GM12878 (cell line): ENCODE results near the gene EIF2S1. TPM values are rescaled to one million over a fixed set of nuclear protein-coding genes. Genes with fewer than 3 reads are reported as not detected.

Experiments used
- ATAC-seq: fragments of 200-7000 bp; cut with Tn5 transposase; 3 replicates; pipeline ENCODE4 v1.9.1; 2020; ENCODE audit warnings: mild to moderate bottlenecking, moderate library complexity
- BruUV-seq: library from RNA; stranded (reverse); fragments of 400-500 nt; replicated peaks from 2 replicates; lab custom pipeline; 2021; lab: Mats Ljungman, UMichigan
- CTCF ChIA-PET: fragments of 300-600 bp; sonication (Branson Sonifier 250); formaldehyde crosslinking; extraction: SDS; loops from one replicate; lab custom pipeline; 2021; ENCODE audit warnings: inconsistent platforms; lab: Yijun Ruan, JAX
- POLR2A ChIA-PET: fragments of 350-600 bp; formaldehyde crosslinking; extraction: SDS; loops from one replicate; lab custom pipeline; 2021; ENCODE audit warnings: inconsistent platforms; lab: Charles Lee
- RAD21 ChIA-PET: fragments of 300-600 bp; sonication (Branson Sonifier 250); formaldehyde crosslinking; loops from one replicate; lab custom pipeline; 2023; ENCODE audit warnings: antibody characterized with exemption; ENCODE audit not compliant: unreplicated experiment; lab: Charles Lee
- SMC1A ChIA-PET: fragments of 300-600 bp; sonication (Branson Sonifier 250); formaldehyde crosslinking; loops from one replicate; lab custom pipeline; 2023; ENCODE audit not compliant: unreplicated experiment, uncharacterized antibody; lab: Charles Lee
- DNase-seq: peaks from one replicate; pipeline ENCODE4 v3.0.0-alpha.2; 2011; ENCODE audit warnings: low read depth, low spot score
- FAIRE-seq: peaks from 3 replicates; lab custom pipeline; 2011; peaks lifted over from hg19 to GRCh38; lab: Jason Lieb, UNC
- H2AFZ ChIP-seq: 2 replicates; pipeline ENCODE4 v1.6.0; 2011; ENCODE audit warnings: low read depth, low read length, control low read depth; ENCODE audit not compliant: control insufficient read depth
- H3K27ac ChIP-seq: 2 replicates; pipeline ENCODE4 v1.5.1; 2011; ENCODE audit warnings: control low read depth; ENCODE audit not compliant: control insufficient read depth, insufficient read depth
- H3K27me3 ChIP-seq, 2 experiments: replicated peaks in 1 of 2; 2 replicates each; pipeline versions ENCODE4 v1.6.0 to v1.6.1; 2011; ENCODE audit warnings: low read length in 1 of 2; ENCODE audit not compliant: control insufficient read depth in 2 of 2, insufficient read depth in 2 of 2
- H3K36me3 ChIP-seq, 2 experiments: 2 replicates each; pipeline ENCODE4 v1.5.1; 2011; ENCODE audit warnings: low read length in 1 of 2; ENCODE audit not compliant: control insufficient read depth in 2 of 2, insufficient read depth in 2 of 2
- H3K4me1 ChIP-seq: 2 replicates; pipeline ENCODE4 v1.6.1; 2011; ENCODE audit warnings: mild to moderate bottlenecking, low read length, moderate library complexity, mixed read lengths; ENCODE audit not compliant: control insufficient read depth, insufficient read depth
- H3K4me2 ChIP-seq: 2 replicates; pipeline ENCODE4 v1.6.0; 2011; ENCODE audit warnings: control low read depth; ENCODE audit not compliant: control insufficient read depth, insufficient read depth
- H3K4me3 ChIP-seq: fragments of 200-600 bp; sonication (generic); 2 replicates; pipeline ENCODE4 v1.5.1; 2016
- H3K79me2 ChIP-seq: 2 replicates; pipeline ENCODE4 v1.6.0; 2011; ENCODE audit warnings: low read length; ENCODE audit not compliant: control insufficient read depth, insufficient read depth
- H3K9ac ChIP-seq: 2 replicates; pipeline ENCODE4 v1.8.0; 2011; ENCODE audit warnings: low read length, control low read depth, mixed read lengths; ENCODE audit not compliant: control insufficient read depth, insufficient read depth
- H3K9me3 ChIP-seq: replicated peaks from 3 replicates; pipeline ENCODE4 v1.5.1; 2011; ENCODE audit warnings: mild to moderate bottlenecking, low read length; ENCODE audit not compliant: control insufficient read depth, insufficient read depth
- H4K20me1 ChIP-seq: 2 replicates; pipeline ENCODE4 v1.6.0; 2011; ENCODE audit not compliant: control insufficient read depth, insufficient read depth
- CBX3 ChIP-seq: fragments of 200-600 bp; sonication (generic); IDR thresholded peaks from 2 replicates; pipeline ENCODE4 v1.6.1; 2016; ENCODE audit warnings: low read depth, borderline replicate concordance
- CREM ChIP-seq: IDR thresholded peaks from 2 replicates; pipeline ENCODE4 v1.6.1; 2014; ENCODE audit warnings: antibody characterized with exemption, low read depth
- EED ChIP-seq: sonication (generic); IDR thresholded peaks from 2 replicates; pipeline ENCODE4 v1.6.1; 2016; ENCODE audit warnings: antibody characterized with exemption, low read depth
- GABPA ChIP-seq: IDR thresholded peaks from 2 replicates; pipeline ENCODE4 v1.6.1; 2014; ENCODE audit warnings: antibody characterized with exemption, low read depth, mild to moderate bottlenecking, inconsistent platforms
- KDM1A ChIP-seq: fragments of 200-600 bp; sonication (generic); IDR thresholded peaks from 2 replicates; pipeline ENCODE4 v1.6.1; 2016; ENCODE audit warnings: borderline replicate concordance
- NFYA ChIP-seq: IDR thresholded peaks from 2 replicates; pipeline ENCODE4 v1.6.1; 2011; ENCODE audit warnings: low read depth, mild to moderate bottlenecking, low read length, improper control_type of control experiment, borderline replicate concordance
- NR2C1 ChIP-seq: fragments of 450-650 bp; IDR thresholded peaks from 2 replicates; pipeline ENCODE4 v1.6.1; 2017; ENCODE audit warnings: antibody characterized with exemption, mild to moderate bottlenecking, moderate library complexity
- NRF1 ChIP-seq: conservative IDR thresholded peaks from 2 replicates; pipeline ENCODE4 v1.6.1; 2011; ENCODE audit warnings: mild to moderate bottlenecking, low read depth, low read length, improper control_type of control experiment
- SRF ChIP-seq, 2 experiments: IDR thresholded peaks; 2 replicates each; pipeline ENCODE4 v1.6.1; 2011; ENCODE audit warnings: low read depth in 2 of 2, low read length in 2 of 2, mild to moderate bottlenecking in 1 of 2, moderate library complexity in 1 of 2
- YBX1 ChIP-seq: fragments of 450-650 bp; IDR thresholded peaks from 2 replicates; pipeline ENCODE4 v1.6.1; 2016; ENCODE audit warnings: antibody characterized with exemption
- WGBS: methylation state at CpG from one replicate; pipeline ENCODE4 v1.1.6; 2016; ENCODE audit warnings: low lambda C conversion rate; ENCODE audit not compliant: insufficient replicate concordance, insufficient coverage; ENCODE audit errors: missing lambda C conversion rate; 5-methylcytosine and 5-hydroxymethylcytosine counted together
- in situ Hi-C: fragments of 300-500 bp; cut with MboI; formaldehyde crosslinking; loops from 9 replicates; pipeline ENCODE4 v1.14.3; 2018; ENCODE audit warnings: mixed read lengths
- intact Hi-C: fragments of 100-400 bp; cut with micrococcal nuclease; formaldehyde crosslinking; loops from one replicate; pipeline ENCODE4 v1.14.2; 2022; ENCODE audit not compliant: unreplicated experiment
- polyA plus RNA-seq, 11 experiments: library from polyadenylated mRNA; depleted of rRNA in 4 of 11; unstranded in 6 of 11; stranded (reverse) in 5 of 11; fragments of >200 nt; fragmentation: Nextera tagmentation in 4 of 11; fragmentation: Illumina TruSeq in 1 of 11; extraction: Ambion mirVana in 4 of 11; extraction: Trizol in 1 of 11; gene quantifications; 1 replicate in 1 of 11; 2 replicates in 10 of 11; pipeline versions ENCODE4 v1.2.1 to v1.2.3, GENCODE V29; 2011 to 2016; ENCODE audit warnings: inconsistent platforms in 2 of 11, missing spikeins in 2 of 11, low read depth in 1 of 11
- total RNA-seq, 4 experiments: library from RNA; depleted of rRNA in 3 of 4; stranded (reverse); fragments of >200 nt in 3 of 4; fragmentation: Illumina TruSeq in 1 of 4; extraction: Trizol in 1 of 4; gene quantifications; 2 replicates each; pipeline versions ENCODE4 v1.2.1 to v1.2.3, GENCODE V29; 2013 to 2021
- TF ChIP-seq, protein P1 (sequence below): fragments of 450-650 bp; conservative IDR thresholded peaks from 2 replicates; pipeline ENCODE4 v1.6.1; 2017; ENCODE audit warnings: mild to moderate bottlenecking, moderate library complexity
- TF ChIP-seq, protein P2 (sequence below): fragments of 450-650 bp; IDR thresholded peaks from 2 replicates; pipeline ENCODE4 v1.6.1; 2018; ENCODE audit warnings: borderline replicate concordance, mild to moderate bottlenecking; ENCODE audit not compliant: partially characterized antibody
- TF ChIP-seq, protein P3 (sequence below): fragments of 450-650 bp; IDR thresholded peaks from 2 replicates; pipeline ENCODE4 v1.6.1; 2017; ENCODE audit warnings: mild to moderate bottlenecking, moderate library complexity

EIF2S1 gene
- total and polyA plus RNA-seq, 10 of the 15 experiments (the other 5 are each of a cell fraction or from before 2014, with no cell fraction given) = 155 to 563 (median 262) TPM

DNA sequence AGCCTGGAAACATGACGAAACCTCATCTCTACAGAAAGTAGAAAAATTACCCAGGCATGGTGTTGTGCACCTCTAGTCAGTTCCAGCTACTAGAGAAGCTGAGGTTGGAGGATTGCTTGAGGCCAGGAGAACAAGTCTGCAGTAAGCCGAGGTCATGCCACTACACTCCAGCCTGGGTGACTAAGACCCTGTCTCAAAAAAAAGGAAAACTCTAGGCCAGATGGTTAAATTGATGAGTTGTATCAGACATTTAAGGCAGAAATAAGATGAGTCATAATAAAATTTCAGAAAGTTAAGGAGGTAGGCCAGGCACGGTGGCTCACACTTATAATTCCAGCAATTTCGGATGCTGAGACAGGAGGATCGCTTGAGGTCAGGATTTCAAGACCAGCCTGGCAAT is 10.7 kb downstream of the EIF2S1 start:
- Histone ChIP-seq H3K27me3 (no peaks in the 10 kb centered on the region), H3K4me2 (no peak overlapping the region), H3K36me3 (peaks cover 7 to 31% of the 10 kb centered on the region in 2 experiments), H3K4me1 (no peaks in the 10 kb centered on the region), H2AFZ (no peak overlapping the region), H3K9me3 (no peaks in the 10 kb centered on the region; the same call in 2 of the 3 replicates), H3K9ac (no peak overlapping the region), H4K20me1 (no peaks in the 10 kb centered on the region), H3K79me2 (peaks cover 20% of the 10 kb centered on the region), H3K27ac (no peak overlapping the region), H3K4me3 (no peak overlapping the region)
- intact Hi-C loops (no loop called here), in situ Hi-C loops (no loop called here)
- no peak for ATAC-seq
- WGBS = 73% methylated on average over 5 of the region's 5 CpGs
- ChIA-PET POLR2A (no interaction called here), CTCF (interaction anchor here (1.0 kb wide), 1 partner anchor 11 kb away, joined by 4 read pairs; the partner anchor contains the start of genes ATP6V1D and EIF2S1), RAD21 (no interaction called here), SMC1A (no interaction called here)
- no peak for DNase-seq
- no TSS peak for BruUV-seq
- no peak for FAIRE-seq
- TF ChIP-seq CBX3 = no peak
- TF ChIP-seq NRF1 = no peak
- no peak for TF ChIP-seq NR2C1
- no peak for TF ChIP-seq NFYA
- no peak for TF ChIP-seq EED
- TF ChIP-seq GABPA = no peak
- TF ChIP-seq KDM1A = no peak
- TF ChIP-seq, protein P1, sequence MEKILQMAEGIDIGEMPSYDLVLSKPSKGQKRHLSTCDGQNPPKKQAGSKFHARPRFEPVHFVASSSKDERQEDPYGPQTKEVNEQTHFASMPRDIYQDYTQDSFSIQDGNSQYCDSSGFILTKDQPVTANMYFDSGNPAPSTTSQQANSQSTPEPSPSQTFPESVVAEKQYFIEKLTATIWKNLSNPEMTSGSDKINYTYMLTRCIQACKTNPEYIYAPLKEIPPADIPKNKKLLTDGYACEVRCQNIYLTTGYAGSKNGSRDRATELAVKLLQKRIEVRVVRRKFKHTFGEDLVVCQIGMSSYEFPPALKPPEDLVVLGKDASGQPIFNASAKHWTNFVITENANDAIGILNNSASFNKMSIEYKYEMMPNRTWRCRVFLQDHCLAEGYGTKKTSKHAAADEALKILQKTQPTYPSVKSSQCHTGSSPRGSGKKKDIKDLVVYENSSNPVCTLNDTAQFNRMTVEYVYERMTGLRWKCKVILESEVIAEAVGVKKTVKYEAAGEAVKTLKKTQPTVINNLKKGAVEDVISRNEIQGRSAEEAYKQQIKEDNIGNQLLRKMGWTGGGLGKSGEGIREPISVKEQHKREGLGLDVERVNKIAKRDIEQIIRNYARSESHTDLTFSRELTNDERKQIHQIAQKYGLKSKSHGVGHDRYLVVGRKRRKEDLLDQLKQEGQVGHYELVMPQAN = no peak
- no peak for TF ChIP-seq CREM
- TF ChIP-seq YBX1 = no peak
- TF ChIP-seq, protein P2, sequence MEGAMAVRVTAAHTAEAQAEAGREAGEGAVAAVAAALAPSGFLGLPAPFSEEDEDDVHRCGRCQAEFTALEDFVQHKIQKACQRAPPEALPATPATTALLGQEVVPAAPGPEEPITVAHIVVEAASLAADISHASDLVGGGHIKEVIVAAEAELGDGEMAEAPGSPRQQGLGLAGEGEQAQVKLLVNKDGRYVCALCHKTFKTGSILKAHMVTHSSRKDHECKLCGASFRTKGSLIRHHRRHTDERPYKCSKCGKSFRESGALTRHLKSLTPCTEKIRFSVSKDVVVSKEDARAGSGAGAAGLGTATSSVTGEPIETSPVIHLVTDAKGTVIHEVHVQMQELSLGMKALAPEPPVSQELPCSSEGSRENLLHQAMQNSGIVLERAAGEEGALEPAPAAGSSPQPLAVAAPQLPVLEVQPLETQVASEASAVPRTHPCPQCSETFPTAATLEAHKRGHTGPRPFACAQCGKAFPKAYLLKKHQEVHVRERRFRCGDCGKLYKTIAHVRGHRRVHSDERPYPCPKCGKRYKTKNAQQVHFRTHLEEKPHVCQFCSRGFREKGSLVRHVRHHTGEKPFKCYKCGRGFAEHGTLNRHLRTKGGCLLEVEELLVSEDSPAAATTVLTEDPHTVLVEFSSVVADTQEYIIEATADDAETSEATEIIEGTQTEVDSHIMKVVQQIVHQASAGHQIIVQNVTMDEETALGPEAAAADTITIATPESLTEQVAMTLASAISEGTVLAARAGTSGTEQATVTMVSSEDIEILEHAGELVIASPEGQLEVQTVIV = no peak
- no peak for TF ChIP-seq SRF (IDR thresholded peaks at IDR 0.05; ENCODE audit: low read depth in 2 of 2, low read length in 2 of 2)
- TF ChIP-seq, protein P3, sequence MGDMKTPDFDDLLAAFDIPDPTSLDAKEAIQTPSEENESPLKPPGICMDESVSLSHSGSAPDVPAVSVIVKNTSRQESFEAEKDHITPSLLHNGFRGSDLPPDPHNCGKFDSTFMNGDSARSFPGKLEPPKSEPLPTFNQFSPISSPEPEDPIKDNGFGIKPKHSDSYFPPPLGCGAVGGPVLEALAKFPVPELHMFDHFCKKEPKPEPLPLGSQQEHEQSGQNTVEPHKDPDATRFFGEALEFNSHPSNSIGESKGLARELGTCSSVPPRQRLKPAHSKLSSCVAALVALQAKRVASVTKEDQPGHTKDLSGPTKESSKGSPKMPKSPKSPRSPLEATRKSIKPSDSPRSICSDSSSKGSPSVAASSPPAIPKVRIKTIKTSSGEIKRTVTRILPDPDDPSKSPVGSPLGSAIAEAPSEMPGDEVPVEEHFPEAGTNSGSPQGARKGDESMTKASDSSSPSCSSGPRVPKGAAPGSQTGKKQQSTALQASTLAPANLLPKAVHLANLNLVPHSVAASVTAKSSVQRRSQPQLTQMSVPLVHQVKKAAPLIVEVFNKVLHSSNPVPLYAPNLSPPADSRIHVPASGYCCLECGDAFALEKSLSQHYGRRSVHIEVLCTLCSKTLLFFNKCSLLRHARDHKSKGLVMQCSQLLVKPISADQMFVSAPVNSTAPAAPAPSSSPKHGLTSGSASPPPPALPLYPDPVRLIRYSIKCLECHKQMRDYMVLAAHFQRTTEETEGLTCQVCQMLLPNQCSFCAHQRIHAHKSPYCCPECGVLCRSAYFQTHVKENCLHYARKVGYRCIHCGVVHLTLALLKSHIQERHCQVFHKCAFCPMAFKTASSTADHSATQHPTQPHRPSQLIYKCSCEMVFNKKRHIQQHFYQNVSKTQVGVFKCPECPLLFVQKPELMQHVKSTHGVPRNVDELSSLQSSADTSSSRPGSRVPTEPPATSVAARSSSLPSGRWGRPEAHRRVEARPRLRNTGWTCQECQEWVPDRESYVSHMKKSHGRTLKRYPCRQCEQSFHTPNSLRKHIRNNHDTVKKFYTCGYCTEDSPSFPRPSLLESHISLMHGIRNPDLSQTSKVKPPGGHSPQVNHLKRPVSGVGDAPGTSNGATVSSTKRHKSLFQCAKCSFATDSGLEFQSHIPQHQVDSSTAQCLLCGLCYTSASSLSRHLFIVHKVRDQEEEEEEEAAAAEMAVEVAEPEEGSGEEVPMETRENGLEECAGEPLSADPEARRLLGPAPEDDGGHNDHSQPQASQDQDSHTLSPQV = no peak
